ENCODE results near the gene PSMB3. TPM values are rescaled to one million over a fixed set of nuclear protein-coding genes. Genes with fewer than 3 reads are reported as not detected.

Gene PSMB3
- total RNA-seq, 1 donor from 2014 or later = 128 TPM

GRCh38 chr17:38745545-38745944 is 7.0 kb upstream of the PSMB3 start:
- no peak for ATAC-seq
- no peaks in the 10 kb centered on the region for H3K9me3 ChIP-seq
- peaks cover 7% of the 10 kb centered on the region for H3K27me3 ChIP-seq (ENCODE audit: low read depth)
- H3K4me1 ChIP-seq = peaks cover 76% of the 10 kb centered on the region
- TF ChIP-seq CTCF (IDR thresholded peaks at IDR 0.05) = no peak
- intact Hi-C loops (cut with DNase I) = no loop called here
- no peak for DNase-seq
- H3K36me3 ChIP-seq = peaks cover 2% of the 10 kb centered on the region
- no peak overlapping the region for H3K27ac ChIP-seq
- no peak overlapping the region for H3K4me3 ChIP-seq

- ATAC-seq = no peak
- peaks cover 81% of the 10 kb centered on the region for H3K4me1 ChIP-seq
- DNase-seq = no peak
- H3K27ac ChIP-seq = peak overlapping the region; percentile 81
- no peaks in the 10 kb centered on the region for H3K9me3 ChIP-seq
- peaks cover 7% of the 10 kb centered on the region for H3K27me3 ChIP-seq (ENCODE audit: low read depth)
- TF ChIP-seq CTCF (IDR thresholded peaks at IDR 0.05) = no peak
- peak overlapping the region; percentile 95 for H3K4me3 ChIP-seq
- intact Hi-C loops (cut with DNase I) = no loop called here
- H3K36me3 ChIP-seq = no peaks in the 10 kb centered on the region
Observed at GRCh38 chr17:38746004-38746848, 6.3 kb upstream of the PSMB3 start.

- ATAC-seq = no peak
- DNase-seq = no peak
- Histone ChIP-seq H3K36me3 (no peaks in the 10 kb centered on the region), H3K27me3 (ENCODE audit: low read depth) (peaks cover 7% of the 10 kb centered on the region), H3K27ac (peak overlapping the region; percentile 81), H3K9me3 (no peaks in the 10 kb centered on the region), H3K4me3 (peak overlapping the region; percentile 95), H3K4me1 (peaks cover 77% of the 10 kb centered on the region)
- no peak for TF ChIP-seq CTCF (IDR thresholded peaks at IDR 0.05)
- intact Hi-C loops (cut with DNase I) = no loop called here
Observed at GRCh38 chr17:38746849-38747462, 5.6 kb upstream of the PSMB3 start.

- peak overlapping the region; percentile 81 for H3K27ac ChIP-seq
- H3K27me3 ChIP-seq (ENCODE audit: low read depth) = peaks cover 7% of the 10 kb centered on the region
- H3K4me3 ChIP-seq = peak overlapping the region; percentile 95
- peaks cover 71% of the 10 kb centered on the region for H3K4me1 ChIP-seq
- H3K9me3 ChIP-seq = no peaks in the 10 kb centered on the region
- ATAC-seq (no peak), DNase-seq (peak; percentile 63)
- H3K36me3 ChIP-seq = no peaks in the 10 kb centered on the region
- TF ChIP-seq CTCF (IDR thresholded peaks at IDR 0.05) = no peak
- intact Hi-C loops (cut with DNase I) = no loop called here
Observed at GRCh38 chr17:38747463-38748148, 4.9 kb upstream of the PSMB3 start.

GRCh38 chr17:38748149-38748891 is 4.2 kb upstream of the PSMB3 start, which contains the start of gene PCGF2:
Gene PCGF2 (minus strand): TSS chr17:38748336. CDS start chr17:38740402, 7,934 bp downstream.
- Histone ChIP-seq H3K4me1 (peaks cover 67% of the 10 kb centered on the region), H3K27ac (peak within 1 kb of the TSS; percentile 89), H3K4me3 (peak within 1 kb of the TSS; percentile 95), H3K9me3 (no peaks in the 10 kb centered on the region), H3K36me3 (no peaks in the 10 kb centered on the region), H3K27me3 (ENCODE audit: low read depth) (peaks cover 7% of the 10 kb centered on the region)
- ATAC-seq (peak; percentile 16 to 47), DNase-seq (peak; percentile 95)
- no peak for TF ChIP-seq CTCF (IDR thresholded peaks at IDR 0.05)
- intact Hi-C loops (cut with DNase I) = no loop called here

Data from lower lobe of right lung (tissue), 2 donors.